CD4-positive, alpha-beta T cell treated with Interleukin-1 beta for 1 hour (primary cell): Measurements from ENCODE around the gene MYBPC2.

Experiments
- DNase-seq, 2 donors: peaks; one replicate each; pipeline ENCODE4 v3.0.0-alpha.2; 2020 to 2022

Gene MYBPC2

GRCh38 chr19:50410109-50410508, 22.6 kb upstream of the MYBPC2 start:
- DNase-seq, result no peak

- DNase-seq, result no peak
Measured at GRCh38 chr19:50412419-50412818, 20.3 kb upstream of the MYBPC2 start.

- DNase-seq, result no peak
Measured at GRCh38 chr19:50413096-50413495, 19.6 kb upstream of the MYBPC2 start.

GRCh38 chr19:50413531-50413930, 19.2 kb upstream of the MYBPC2 start:
- no peak for DNase-seq

GRCh38 chr19:50414864-50415660, 17.6 kb upstream of the MYBPC2 start:
- peak; percentile 81 to 84 for DNase-seq

- peak; percentile 21 to 88 for DNase-seq
Measured at GRCh38 chr19:50415661-50416033, 17.0 kb upstream of the MYBPC2 start.

- DNase-seq, result no peak
Measured at GRCh38 chr19:50416034-50416977, 16.4 kb upstream of the MYBPC2 start.

GRCh38 chr19:50417111-50418081, 15.3 kb upstream of the MYBPC2 start:
- DNase-seq, result peak in 1 of 2 donors; percentile 56

GRCh38 chr19:50418176-50419021, 14.3 kb upstream of the MYBPC2 start, which contains the start of gene SPIB:
SPIB (plus strand) TSS chr19:50418938; CDS start chr19:50418963, 25 bp downstream.
- peak in 1 of 2 donors; percentile 67 for DNase-seq

- no peak for DNase-seq
Measured at GRCh38 chr19:50419022-50419579, 13.6 kb upstream of the MYBPC2 start.

- DNase-seq, result peak in 1 of 2 donors; percentile 43
Measured at GRCh38 chr19:50419580-50420035, 13.1 kb upstream of the MYBPC2 start.

GRCh38 chr19:50420127-50420526, 12.6 kb upstream of the MYBPC2 start:
- DNase-seq, result no peak

- DNase-seq, result no peak
Measured at GRCh38 chr19:50420808-50421207, 11.9 kb upstream of the MYBPC2 start.

- no peak for DNase-seq
Measured at GRCh38 chr19:50422397-50423278, 10.1 kb upstream of the MYBPC2 start.

- DNase-seq, result no peak
Measured at GRCh38 chr19:50423279-50424113, 9.2 kb upstream of the MYBPC2 start.

- DNase-seq, result no peak
Measured at GRCh38 chr19:50425581-50425980, 7.1 kb upstream of the MYBPC2 start.

- no peak for DNase-seq
Measured at GRCh38 chr19:50427318-50427925, 5.3 kb upstream of the MYBPC2 start.

GRCh38 chr19:50427997-50428425, 4.7 kb upstream of the MYBPC2 start:
- DNase-seq, result peak; percentile 45 to 86
